Liver (tissue), 9 donors: ENCODE results near the gene NRN1. TPM values are rescaled to one million over a fixed set of nuclear protein-coding genes. Genes with fewer than 3 reads are reported as not detected.

Experiments
- DNase-seq: peaks from one replicate; pipeline ENCODE4 v3.0.0-alpha.2; 2017; ENCODE audit warnings: low spot score
- H3K27ac ChIP-seq, 2 donors: one replicate each; pipeline ENCODE4 v1.7.0; 2013; ENCODE audit warnings: inconsistent platforms in 2 of 2, low read length in 2 of 2, control low read depth in 1 of 2, low read depth in 1 of 2, mild to moderate bottlenecking in 1 of 2
- H3K27me3 ChIP-seq, 4 donors: one replicate each; pipeline versions ENCODE4 v1.6.1 to v1.7.0; 2013; ENCODE audit warnings: low read length in 3 of 4, inconsistent platforms in 1 of 4, mild to moderate bottlenecking in 1 of 4, moderate library complexity in 1 of 4; ENCODE audit not compliant: control insufficient read depth in 4 of 4, insufficient read depth in 4 of 4
- H3K36me3 ChIP-seq, 4 donors: one replicate each; pipeline versions ENCODE4 v1.6.1 to v1.7.0; 2013; ENCODE audit warnings: low read length in 3 of 4, mild to moderate bottlenecking in 3 of 4, low read depth in 1 of 4, moderate library complexity in 1 of 4; ENCODE audit not compliant: control insufficient read depth in 4 of 4, insufficient read depth in 3 of 4
- H3K4me1 ChIP-seq, 4 donors: one replicate each; pipeline versions ENCODE4 v1.6.1 to v1.7.0; 2013; ENCODE audit warnings: low read length in 3 of 4, mild to moderate bottlenecking in 3 of 4, moderate library complexity in 1 of 4; ENCODE audit not compliant: control insufficient read depth in 4 of 4, insufficient read depth in 4 of 4
- H3K4me3 ChIP-seq, 3 donors: one replicate each; pipeline versions ENCODE4 v1.6.1 to v1.7.0; 2013; ENCODE audit warnings: low read length in 3 of 3, control low read depth in 1 of 3, low read depth in 1 of 3, mild to moderate bottlenecking in 1 of 3
- H3K9ac ChIP-seq, 2 donors: one replicate each; pipeline ENCODE4 v1.7.0; 2013; ENCODE audit warnings: low read length in 2 of 2, mild to moderate bottlenecking in 2 of 2, moderate library complexity in 2 of 2, control low read depth in 1 of 2, low read depth in 1 of 2
- H3K9me3 ChIP-seq, 4 donors: one replicate each; pipeline versions ENCODE4 v1.6.1 to v1.7.0; 2013; ENCODE audit warnings: low read length in 3 of 4; ENCODE audit not compliant: control insufficient read depth in 4 of 4
- EGR1 ChIP-seq, 2 donors: IDR thresholded peaks; 2 replicates each; pipeline ENCODE4 v1.6.1; 2016 to 2018; ENCODE audit warnings: antibody characterized with exemption in 2 of 2, low read depth in 2 of 2
- FOXA1 ChIP-seq: IDR thresholded peaks from 2 replicates; pipeline ENCODE4 v1.6.1; 2016; ENCODE audit warnings: antibody characterized with exemption
- HNF4A ChIP-seq, 2 donors: conservative IDR thresholded peaks; 2 replicates each; pipeline ENCODE4 v1.6.1; 2016; ENCODE audit warnings: antibody characterized with exemption in 2 of 2, mild to moderate bottlenecking in 2 of 2
- HNF4G ChIP-seq: IDR thresholded peaks from 2 replicates; pipeline ENCODE4 v1.6.1; 2016; ENCODE audit warnings: antibody characterized with exemption
- JUND ChIP-seq, 2 donors: IDR thresholded peaks; 2 replicates each; pipeline ENCODE4 v1.6.1; 2016; ENCODE audit warnings: antibody characterized with exemption in 2 of 2
- NR2F2 ChIP-seq: IDR thresholded peaks from 2 replicates; pipeline ENCODE4 v1.6.1; 2016; ENCODE audit warnings: antibody characterized with exemption
- RAD21 ChIP-seq, 2 donors: IDR thresholded peaks; 2 replicates each; pipeline ENCODE4 v1.6.1; 2016; ENCODE audit warnings: antibody characterized with exemption in 2 of 2, mild to moderate bottlenecking in 2 of 2
- SP1 ChIP-seq: IDR thresholded peaks from 2 replicates; pipeline ENCODE4 v1.6.1; 2018; ENCODE audit warnings: antibody characterized with exemption, mild to moderate bottlenecking
- TAF1 ChIP-seq: conservative IDR thresholded peaks from 2 replicates; pipeline ENCODE4 v1.6.1; 2016; ENCODE audit warnings: antibody characterized with exemption, mild to moderate bottlenecking
- YY1 ChIP-seq: IDR thresholded peaks from 2 replicates; pipeline ENCODE4 v1.6.1; 2016; ENCODE audit warnings: antibody characterized with exemption, mild to moderate bottlenecking
- WGBS: extraction: QIAGEN DNeasy Blood & Tissue Kit; methylation state at CpG from one replicate; pipeline ENCODE4 v1.1.7; 2013; 5-methylcytosine and 5-hydroxymethylcytosine counted together
- polyA plus RNA-seq, 2 donors: library from polyadenylated mRNA; stranded (reverse) in 1 of 2; unstranded in 1 of 2; fragments of 200-250 nt in 1 of 2; fragments of >200 nt in 1 of 2; fragmentation: Nextera tagmentation in 1 of 2; extraction: Ambion mirVana in 1 of 2; gene quantifications; one replicate each; pipeline versions ENCODE4 v1.2.1 to v1.2.3, GENCODE V29; 2013 to 2015
- total RNA-seq, 2 donors: library from RNA; depleted of rRNA; stranded (reverse); fragments of >200 nt; gene quantifications; one replicate each; pipeline ENCODE4 v1.2.3, GENCODE V29; 2014
- TF ChIP-seq, protein P1 (sequence below): IDR thresholded peaks from 2 replicates; pipeline ENCODE4 v1.6.1; 2016; ENCODE audit warnings: antibody characterized with exemption
- TF ChIP-seq, protein P2 (sequence below): IDR thresholded peaks from 2 replicates; pipeline ENCODE4 v1.6.1; 2016; ENCODE audit warnings: antibody characterized with exemption
- TF ChIP-seq, protein P3 (sequence below): IDR thresholded peaks from 2 replicates; pipeline ENCODE4 v1.6.1; 2016; ENCODE audit warnings: antibody characterized with exemption, mild to moderate bottlenecking
- TF ChIP-seq, protein P4 (sequence below): fragments of 150-350 bp; IDR thresholded peaks from 2 replicates; pipeline ENCODE4 v1.5.1; 2017; ENCODE audit warnings: improper control_type of control experiment, low read depth, low read length; ENCODE audit not compliant: missing input control
- TF ChIP-seq, protein P5 (sequence below): IDR thresholded peaks from 2 replicates; pipeline ENCODE4 v1.6.1; 2016; ENCODE audit warnings: antibody characterized with exemption
- donor health status: healthy.
- donor health status: healthy.
- donor health status: healthy.
- donor health status: healthy.
- donor health status: healthy.

Gene NRN1, protein sequence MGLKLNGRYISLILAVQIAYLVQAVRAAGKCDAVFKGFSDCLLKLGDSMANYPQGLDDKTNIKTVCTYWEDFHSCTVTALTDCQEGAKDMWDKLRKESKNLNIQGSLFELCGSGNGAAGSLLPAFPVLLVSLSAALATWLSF
- total RNA-seq (1 to 10 TPM; 1.2 to 1.6 TPM), polyA plus RNA-seq (1 to 10 TPM; 1.5 to 2.9 TPM)

DNA sequence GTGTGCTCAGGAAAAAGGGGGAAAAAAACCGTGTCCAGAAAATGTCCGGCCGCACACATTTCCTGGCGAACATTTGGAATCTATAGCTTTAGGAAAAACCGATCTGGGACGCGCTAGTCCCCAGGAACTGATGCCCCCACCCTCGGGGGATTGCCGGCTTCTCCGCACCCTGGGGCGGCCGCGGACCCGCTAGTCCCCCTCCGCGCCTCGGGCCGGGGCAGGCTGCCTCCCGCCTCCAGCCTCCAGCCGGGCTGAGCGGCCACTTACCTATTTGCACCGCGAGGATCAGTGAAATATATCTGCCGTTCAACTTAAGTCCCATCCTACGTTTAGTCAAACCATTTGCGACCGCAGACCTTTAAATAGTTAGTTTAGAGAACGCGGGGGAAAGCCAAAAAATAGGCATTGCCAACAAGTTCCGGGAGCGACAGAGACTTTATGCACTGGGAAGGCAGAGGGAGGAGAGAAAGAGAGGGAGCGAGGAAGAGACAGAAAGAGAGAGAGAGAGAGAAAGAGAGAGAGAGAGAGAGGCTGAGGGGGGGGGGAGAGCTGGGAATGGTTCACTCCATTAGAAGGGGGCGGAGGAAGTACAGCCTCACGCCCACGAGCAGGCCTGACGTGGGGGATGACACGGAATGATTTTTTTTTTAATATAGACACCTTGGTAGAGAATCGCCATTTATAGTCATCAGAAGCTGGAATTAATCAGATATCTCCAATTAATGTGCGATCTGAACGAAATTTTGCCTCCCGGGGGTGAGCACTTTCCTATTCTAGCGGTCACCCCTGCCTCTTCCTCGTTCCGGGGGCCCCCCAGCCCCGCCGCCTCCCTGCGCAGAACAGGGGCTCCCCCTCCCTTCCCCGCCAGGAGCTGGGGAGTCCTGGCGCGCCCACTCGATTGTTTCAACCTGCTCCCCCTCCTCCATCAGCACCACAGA, at the start of gene NRN1:
Gene NRN1 (minus strand): TSS at position 498 of the 938 bp plus-strand sequence. CDS start 176 bp downstream, at position 322.
- peak within 1 kb of the TSS; percentile 28 to 65 for H3K27ac ChIP-seq

More for the DNA sequence above, at the start of gene NRN1:
- H3K4me1 ChIP-seq: peaks cover 0 to 39% (median 26%) of the 10 kb centered on the region in 4 donors
- no peak for DNase-seq
- H3K36me3 ChIP-seq: no peaks in the 10 kb centered on the region
- H3K27me3 ChIP-seq: peaks cover 0 to 44% (median 21%) of the 10 kb centered on the region in 4 donors
- H3K4me3 ChIP-seq: peak within 1 kb of the TSS in 1 of 3 donors; percentile 34
- peaks cover 0 to 12% (median 4%) of the 10 kb centered on the region in 4 donors for H3K9me3 ChIP-seq
- H3K9ac ChIP-seq: no peak within 1 kb of the TSS
- no peak for TF ChIP-seq FOXA1
- TF ChIP-seq YY1: no peak
- TF ChIP-seq RAD21 (IDR thresholded peaks at IDR 0.05): no peak
- no peak for TF ChIP-seq HNF4A (conservative IDR thresholded peaks at IDR 0.05)
- TF ChIP-seq HNF4G: no peak
- no peak for TF ChIP-seq SP1
- TF ChIP-seq, protein P1, sequence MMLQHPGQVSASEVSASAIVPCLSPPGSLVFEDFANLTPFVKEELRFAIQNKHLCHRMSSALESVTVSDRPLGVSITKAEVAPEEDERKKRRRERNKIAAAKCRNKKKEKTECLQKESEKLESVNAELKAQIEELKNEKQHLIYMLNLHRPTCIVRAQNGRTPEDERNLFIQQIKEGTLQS: no peak
- TF ChIP-seq, protein P2, sequence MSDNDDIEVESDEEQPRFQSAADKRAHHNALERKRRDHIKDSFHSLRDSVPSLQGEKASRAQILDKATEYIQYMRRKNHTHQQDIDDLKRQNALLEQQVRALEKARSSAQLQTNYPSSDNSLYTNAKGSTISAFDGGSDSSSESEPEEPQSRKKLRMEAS: no peak
- no peak for TF ChIP-seq TAF1
- no peak for TF ChIP-seq JUND (IDR thresholded peaks at IDR 0.05)
- no peak for TF ChIP-seq EGR1 (IDR thresholded peaks at IDR 0.05; ENCODE audit: low read depth in 2 of 2)
- TF ChIP-seq, protein P3, sequence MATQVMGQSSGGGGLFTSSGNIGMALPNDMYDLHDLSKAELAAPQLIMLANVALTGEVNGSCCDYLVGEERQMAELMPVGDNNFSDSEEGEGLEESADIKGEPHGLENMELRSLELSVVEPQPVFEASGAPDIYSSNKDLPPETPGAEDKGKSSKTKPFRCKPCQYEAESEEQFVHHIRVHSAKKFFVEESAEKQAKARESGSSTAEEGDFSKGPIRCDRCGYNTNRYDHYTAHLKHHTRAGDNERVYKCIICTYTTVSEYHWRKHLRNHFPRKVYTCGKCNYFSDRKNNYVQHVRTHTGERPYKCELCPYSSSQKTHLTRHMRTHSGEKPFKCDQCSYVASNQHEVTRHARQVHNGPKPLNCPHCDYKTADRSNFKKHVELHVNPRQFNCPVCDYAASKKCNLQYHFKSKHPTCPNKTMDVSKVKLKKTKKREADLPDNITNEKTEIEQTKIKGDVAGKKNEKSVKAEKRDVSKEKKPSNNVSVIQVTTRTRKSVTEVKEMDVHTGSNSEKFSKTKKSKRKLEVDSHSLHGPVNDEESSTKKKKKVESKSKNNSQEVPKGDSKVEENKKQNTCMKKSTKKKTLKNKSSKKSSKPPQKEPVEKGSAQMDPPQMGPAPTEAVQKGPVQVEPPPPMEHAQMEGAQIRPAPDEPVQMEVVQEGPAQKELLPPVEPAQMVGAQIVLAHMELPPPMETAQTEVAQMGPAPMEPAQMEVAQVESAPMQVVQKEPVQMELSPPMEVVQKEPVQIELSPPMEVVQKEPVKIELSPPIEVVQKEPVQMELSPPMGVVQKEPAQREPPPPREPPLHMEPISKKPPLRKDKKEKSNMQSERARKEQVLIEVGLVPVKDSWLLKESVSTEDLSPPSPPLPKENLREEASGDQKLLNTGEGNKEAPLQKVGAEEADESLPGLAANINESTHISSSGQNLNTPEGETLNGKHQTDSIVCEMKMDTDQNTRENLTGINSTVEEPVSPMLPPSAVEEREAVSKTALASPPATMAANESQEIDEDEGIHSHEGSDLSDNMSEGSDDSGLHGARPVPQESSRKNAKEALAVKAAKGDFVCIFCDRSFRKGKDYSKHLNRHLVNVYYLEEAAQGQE: no peak
- TF ChIP-seq NR2F2: no peak
- TF ChIP-seq, protein P4, sequence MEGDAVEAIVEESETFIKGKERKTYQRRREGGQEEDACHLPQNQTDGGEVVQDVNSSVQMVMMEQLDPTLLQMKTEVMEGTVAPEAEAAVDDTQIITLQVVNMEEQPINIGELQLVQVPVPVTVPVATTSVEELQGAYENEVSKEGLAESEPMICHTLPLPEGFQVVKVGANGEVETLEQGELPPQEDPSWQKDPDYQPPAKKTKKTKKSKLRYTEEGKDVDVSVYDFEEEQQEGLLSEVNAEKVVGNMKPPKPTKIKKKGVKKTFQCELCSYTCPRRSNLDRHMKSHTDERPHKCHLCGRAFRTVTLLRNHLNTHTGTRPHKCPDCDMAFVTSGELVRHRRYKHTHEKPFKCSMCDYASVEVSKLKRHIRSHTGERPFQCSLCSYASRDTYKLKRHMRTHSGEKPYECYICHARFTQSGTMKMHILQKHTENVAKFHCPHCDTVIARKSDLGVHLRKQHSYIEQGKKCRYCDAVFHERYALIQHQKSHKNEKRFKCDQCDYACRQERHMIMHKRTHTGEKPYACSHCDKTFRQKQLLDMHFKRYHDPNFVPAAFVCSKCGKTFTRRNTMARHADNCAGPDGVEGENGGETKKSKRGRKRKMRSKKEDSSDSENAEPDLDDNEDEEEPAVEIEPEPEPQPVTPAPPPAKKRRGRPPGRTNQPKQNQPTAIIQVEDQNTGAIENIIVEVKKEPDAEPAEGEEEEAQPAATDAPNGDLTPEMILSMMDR: no peak
- TF ChIP-seq, protein P5, sequence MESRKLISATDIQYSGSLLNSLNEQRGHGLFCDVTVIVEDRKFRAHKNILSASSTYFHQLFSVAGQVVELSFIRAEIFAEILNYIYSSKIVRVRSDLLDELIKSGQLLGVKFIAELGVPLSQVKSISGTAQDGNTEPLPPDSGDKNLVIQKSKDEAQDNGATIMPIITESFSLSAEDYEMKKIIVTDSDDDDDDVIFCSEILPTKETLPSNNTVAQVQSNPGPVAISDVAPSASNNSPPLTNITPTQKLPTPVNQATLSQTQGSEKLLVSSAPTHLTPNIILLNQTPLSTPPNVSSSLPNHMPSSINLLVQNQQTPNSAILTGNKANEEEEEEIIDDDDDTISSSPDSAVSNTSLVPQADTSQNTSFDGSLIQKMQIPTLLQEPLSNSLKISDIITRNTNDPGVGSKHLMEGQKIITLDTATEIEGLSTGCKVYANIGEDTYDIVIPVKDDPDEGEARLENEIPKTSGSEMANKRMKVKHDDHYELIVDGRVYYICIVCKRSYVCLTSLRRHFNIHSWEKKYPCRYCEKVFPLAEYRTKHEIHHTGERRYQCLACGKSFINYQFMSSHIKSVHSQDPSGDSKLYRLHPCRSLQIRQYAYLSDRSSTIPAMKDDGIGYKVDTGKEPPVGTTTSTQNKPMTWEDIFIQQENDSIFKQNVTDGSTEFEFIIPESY: no peak
- WGBS: 9% methylated on average over 51 of the region's 51 CpGs
